Measurements from ENCODE around the gene HIPK2.

The HIPK2 gene

GRCh38 chr7:139654276-139655181 lies 123.3 kb downstream of the HIPK2 start:
- DNase-seq (no peak), ATAC-seq (ENCODE audit: insufficient read depth, low read depth) (no peak)
- Histone ChIP-seq H3K36me3 (ENCODE audit: insufficient read depth, low read length) (no peaks in the 10 kb centered on the region), H2AFZ (ENCODE audit: low read depth, low read length) (no peak overlapping the region), H3K9me3 (ENCODE audit: insufficient read depth, low read length, severe bottlenecking) (no peaks in the 10 kb centered on the region), H3K27ac (ENCODE audit: low read length) (no peak overlapping the region), H3K9ac (ENCODE audit: low read depth, low read length) (no peak overlapping the region), H3K79me2 (ENCODE audit: insufficient read depth, low read length) (no peaks in the 10 kb centered on the region), H3K4me3 (ENCODE audit: low read depth in 1 of 2, low read length in 2 of 2) (no peak overlapping the region), H3K27me3 (ENCODE audit: insufficient read depth, low read length, poor library complexity) (no peaks in the 10 kb centered on the region), H3K4me2 (ENCODE audit: insufficient read depth, low read length) (no peak overlapping the region), H3K4me1 (ENCODE audit: insufficient read depth, low read length) (no peaks in the 10 kb centered on the region), H4K20me1 (ENCODE audit: insufficient read depth, low read length) (no peaks in the 10 kb centered on the region)
- TF ChIP-seq CTCF (IDR thresholded peaks at IDR 0.05; ENCODE audit: borderline replicate concordance, extremely low read depth, low read length, poor library complexity, severe bottlenecking) (no peak), EZH2 (IDR thresholded peaks at IDR 0.05; ENCODE audit: borderline replicate concordance, low read depth, low read length, severe bottlenecking) (no peak)

DNA sequence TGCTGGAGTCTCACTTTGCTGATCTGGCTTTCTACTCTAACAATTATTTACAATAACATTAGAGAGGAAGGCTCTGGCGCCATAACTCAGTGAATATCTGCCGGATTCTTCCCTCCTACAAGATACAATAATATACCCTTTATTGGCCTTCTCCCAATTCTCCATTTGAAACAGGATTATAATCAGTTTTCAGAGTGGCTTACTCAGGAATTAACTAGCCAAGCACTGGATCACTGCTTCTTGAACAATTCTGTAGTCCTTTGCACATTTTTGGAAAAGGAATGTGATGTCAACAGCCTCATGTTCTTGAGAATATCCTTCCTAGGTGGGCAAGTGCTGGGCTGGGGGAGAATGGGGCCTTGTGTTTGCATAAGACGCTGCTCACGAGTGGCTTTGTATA lies 125.9 kb downstream of the HIPK2 start:
- H3K4me3 ChIP-seq (ENCODE audit: low read depth in 1 of 2, low read length in 2 of 2): no peak overlapping the region
- ATAC-seq (ENCODE audit: insufficient read depth, low read depth) (no peak), DNase-seq (no peak)
- no peaks in the 10 kb centered on the region for H3K4me1 ChIP-seq (ENCODE audit: insufficient read depth, low read length)
- no peaks in the 10 kb centered on the region for H3K9me3 ChIP-seq (ENCODE audit: insufficient read depth, low read length, severe bottlenecking)
- H3K79me2 ChIP-seq (ENCODE audit: insufficient read depth, low read length): no peaks in the 10 kb centered on the region
- H2AFZ ChIP-seq (ENCODE audit: low read depth, low read length): no peak overlapping the region
- no peaks in the 10 kb centered on the region for H4K20me1 ChIP-seq (ENCODE audit: insufficient read depth, low read length)
- H3K36me3 ChIP-seq (ENCODE audit: insufficient read depth, low read length): no peaks in the 10 kb centered on the region
- H3K27me3 ChIP-seq (ENCODE audit: insufficient read depth, low read length, poor library complexity): no peaks in the 10 kb centered on the region
- no peak overlapping the region for H3K27ac ChIP-seq (ENCODE audit: low read length)
- TF ChIP-seq EZH2 (IDR thresholded peaks at IDR 0.05; ENCODE audit: borderline replicate concordance, low read depth, low read length, severe bottlenecking) (no peak), CTCF (IDR thresholded peaks at IDR 0.05; ENCODE audit: borderline replicate concordance, extremely low read depth, low read length, poor library complexity, severe bottlenecking) (no peak)
- H3K4me2 ChIP-seq (ENCODE audit: insufficient read depth, low read length): no peak overlapping the region
- no peak overlapping the region for H3K9ac ChIP-seq (ENCODE audit: low read depth, low read length)

- H4K20me1 ChIP-seq (ENCODE audit: insufficient read depth, low read length): no peaks in the 10 kb centered on the region
- no peaks in the 10 kb centered on the region for H3K36me3 ChIP-seq (ENCODE audit: insufficient read depth, low read length)
- H3K4me1 ChIP-seq (ENCODE audit: insufficient read depth, low read length): no peaks in the 10 kb centered on the region
- H3K27ac ChIP-seq (ENCODE audit: low read length): no peak overlapping the region
- H3K9me3 ChIP-seq (ENCODE audit: insufficient read depth, low read length, severe bottlenecking): no peaks in the 10 kb centered on the region
- no peaks in the 10 kb centered on the region for H3K79me2 ChIP-seq (ENCODE audit: insufficient read depth, low read length)
- no peak overlapping the region for H3K9ac ChIP-seq (ENCODE audit: low read depth, low read length)
- H3K4me2 ChIP-seq (ENCODE audit: insufficient read depth, low read length): no peak overlapping the region
- H2AFZ ChIP-seq (ENCODE audit: low read depth, low read length): no peak overlapping the region
- H3K4me3 ChIP-seq (ENCODE audit: low read depth in 1 of 2, low read length in 2 of 2): no peak overlapping the region
- DNase-seq (no peak), ATAC-seq (ENCODE audit: insufficient read depth, low read depth) (no peak)
- no peaks in the 10 kb centered on the region for H3K27me3 ChIP-seq (ENCODE audit: insufficient read depth, low read length, poor library complexity)
- TF ChIP-seq EZH2 (IDR thresholded peaks at IDR 0.05; ENCODE audit: borderline replicate concordance, low read depth, low read length, severe bottlenecking) (no peak), CTCF (IDR thresholded peaks at IDR 0.05; ENCODE audit: borderline replicate concordance, extremely low read depth, low read length, poor library complexity, severe bottlenecking) (no peak)
These were observed 126.5 kb downstream of the HIPK2 start for GRCh38 chr7:139651308-139651707.

Data from DND-41 (cell line).